Astrocyte of the cerebellum (primary cell): ENCODE measurements around the gene BARX1.

Experiments
- DNase-seq: peaks from one replicate; pipeline ENCODE4 v3.0.0-alpha.2; 2011; ENCODE audit warnings: low read depth
- H3K4me3 ChIP-seq: 2 replicates; pipeline ENCODE4 v1.5.1; 2011; ENCODE audit warnings: mild to moderate bottlenecking, low read depth, low read length, moderate library complexity
- CTCF ChIP-seq: IDR thresholded peaks from 2 replicates; pipeline ENCODE4 v1.5.1; 2012; ENCODE audit warnings: low read length, low read depth, moderate library complexity, mild to moderate bottlenecking; ENCODE audit errors: missing control alignments
- in situ Hi-C: cut with HindIII; loops from 2 replicates; pipeline ENCODE4 v1.10.0; 2017; ENCODE audit warnings: low sequenced_read_pairs

BARX1 gene

GRCh38 chr9:93962017-93962416, 6.9 kb upstream of the BARX1 start:
- in situ Hi-C loops, result no loop called here
- no peak for DNase-seq
- H3K4me3 ChIP-seq, result no peak overlapping the region
- TF ChIP-seq CTCF, result no peak

DNA sequence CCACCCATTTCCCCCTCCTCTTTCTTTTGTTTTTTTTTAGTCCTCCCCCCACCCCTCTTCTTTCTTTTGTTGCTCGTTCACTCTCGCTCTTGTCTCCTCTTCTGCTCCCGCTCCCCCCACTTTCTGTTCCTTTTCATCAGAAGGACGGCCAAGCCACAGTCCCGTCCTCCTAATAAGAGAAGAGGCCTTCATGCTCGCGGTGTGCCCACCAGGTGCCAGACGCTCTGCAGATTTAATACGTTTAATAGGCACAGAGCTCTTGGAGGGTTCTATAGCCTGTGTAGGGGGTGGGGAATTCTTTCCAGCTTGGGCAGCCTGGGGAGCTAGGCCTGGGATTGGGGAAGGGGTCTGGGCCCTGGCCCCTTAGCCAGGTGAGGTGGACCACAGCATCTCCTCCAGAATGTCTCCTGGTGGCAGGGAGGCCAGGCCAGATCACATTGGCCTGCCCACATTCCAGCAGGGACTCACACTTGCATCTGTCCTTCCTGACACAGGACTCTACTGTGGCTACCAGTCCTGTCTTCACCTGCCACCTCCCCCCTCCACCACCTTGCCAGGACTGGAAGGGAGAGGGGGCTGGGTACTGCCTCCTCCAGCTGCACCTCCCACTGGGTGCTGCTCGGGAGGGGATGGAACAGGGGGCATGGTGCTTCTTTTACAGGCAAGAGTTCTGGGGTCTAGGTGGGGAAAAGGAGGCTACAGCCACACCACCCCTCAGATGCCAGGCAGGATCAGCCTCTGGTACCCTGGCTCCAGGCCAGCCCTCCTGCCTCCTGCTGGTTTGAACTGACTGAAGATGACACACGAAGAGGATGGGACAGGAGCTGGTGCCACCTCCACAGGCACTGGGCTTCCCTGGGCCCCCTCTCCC, 6.1 kb upstream of the BARX1 start:
- H3K4me3 ChIP-seq, result no peak overlapping the region
- DNase-seq, result no peak
- no peak for TF ChIP-seq CTCF
- in situ Hi-C loops, result no loop called here

GRCh38 chr9:93960221-93960970, 5.2 kb upstream of the BARX1 start:
- DNase-seq, result no peak
- no peak for TF ChIP-seq CTCF
- in situ Hi-C loops, result no loop called here
- H3K4me3 ChIP-seq, result no peak overlapping the region

- no peak for DNase-seq
- TF ChIP-seq CTCF, result no peak
- no peak overlapping the region for H3K4me3 ChIP-seq
- in situ Hi-C loops, result no loop called here
Measured at GRCh38 chr9:93959739-93960154, 4.6 kb upstream of the BARX1 start.

DNA sequence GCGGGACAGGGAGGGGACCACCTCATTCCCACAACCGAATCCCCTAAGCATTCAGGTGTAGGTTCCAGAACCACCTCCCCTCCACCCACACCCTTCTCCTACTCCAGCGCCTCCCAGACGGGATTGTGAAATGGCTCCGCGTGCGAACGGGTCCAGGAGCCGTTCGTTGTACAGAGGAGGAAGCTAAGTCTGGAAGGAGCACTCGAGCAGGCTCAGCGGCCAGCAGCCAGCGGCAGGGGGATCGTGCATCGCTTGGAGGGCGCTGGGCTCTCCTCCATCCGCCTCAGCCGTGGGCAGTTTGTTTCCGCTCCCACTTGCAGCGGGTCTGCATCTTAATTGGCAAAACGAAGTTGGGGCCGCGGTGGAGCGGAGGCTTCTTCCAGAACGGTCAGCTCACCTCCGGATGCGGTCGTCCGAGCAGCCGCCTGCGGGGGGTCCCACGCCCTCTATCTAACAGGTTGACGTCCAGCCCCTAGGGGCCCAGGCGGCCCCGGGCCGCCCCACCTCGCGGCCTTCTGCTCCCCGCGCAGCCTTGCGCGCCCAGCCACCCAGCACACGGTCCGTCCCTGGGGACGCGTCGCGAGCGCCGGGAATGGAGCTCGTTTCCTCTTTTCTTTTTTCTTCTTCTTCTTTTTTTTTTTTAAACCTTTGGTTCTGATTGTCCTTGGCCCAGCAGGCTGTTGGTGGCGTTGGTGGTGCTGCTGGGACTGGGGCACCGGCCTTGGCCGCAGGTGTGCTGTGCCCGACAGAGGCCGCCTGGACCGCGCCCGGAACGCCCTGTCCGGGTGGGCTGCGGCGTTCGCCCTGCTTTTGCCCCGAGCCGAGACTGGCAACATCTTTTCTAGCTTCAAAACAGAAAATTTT, 3.9 kb upstream of the BARX1 start:
- in situ Hi-C loops, result no loop called here
- no peak overlapping the region for H3K4me3 ChIP-seq
- DNase-seq, result no peak
- TF ChIP-seq CTCF, result no peak
